Body of pancreas (tissue), 4 donors: ENCODE measurements around the gene ANKS1B. TPM values are rescaled to one million over a fixed set of nuclear protein-coding genes. Genes with fewer than 3 reads are reported as not detected.

Source experiments
- ATAC-seq: fragments of 150-250 bp; one replicate; pipeline ENCODE4 v1.9.1; 2016
- DNase-seq, 4 donors: peaks; one replicate each; pipeline ENCODE4 v3.0.0-alpha.2; 2019
- H3K27ac ChIP-seq, 4 donors: fragments of 200-600 bp; sonication (generic); 1 replicate in 3 of 4; 2 replicates in 1 of 4; pipeline versions ENCODE4 v1.5.1 to v1.6.1; 2016 to 2019; ENCODE audit warnings: mild to moderate bottlenecking in 1 of 4, mixed read lengths in 1 of 4, moderate library complexity in 1 of 4
- H3K27me3 ChIP-seq, 2 donors: fragments of 200-600 bp; sonication (generic); one replicate each; pipeline ENCODE4 v1.6.0; 2016; ENCODE audit warnings: mild to moderate bottlenecking in 1 of 2
- H3K36me3 ChIP-seq, 2 donors: fragments of 200-600 bp; sonication (generic); replicated peaks in 1 of 2; 2 replicates each; pipeline ENCODE4 v1.5.1; 2016; ENCODE audit warnings: low read depth in 2 of 2; ENCODE audit not compliant: insufficient read depth in 1 of 2
- H3K4me1 ChIP-seq: fragments of 200-600 bp; sonication (generic); one replicate; pipeline ENCODE4 v1.6.0; 2016
- H3K4me3 ChIP-seq, 2 donors: fragments of 200-600 bp; sonication (generic); 1 replicate in 1 of 2; 2 replicates in 1 of 2; pipeline ENCODE4 v1.5.1; 2016 to 2019
- H3K9me3 ChIP-seq, 3 donors: fragments of 200-600 bp; sonication (generic); 1 replicate in 2 of 3; 2 replicates in 1 of 3; pipeline ENCODE4 v1.5.1; 2016
- CTCF ChIP-seq, 7 experiments: fragments of 450-650 bp in 4 of 7; fragments of 200-600 bp in 3 of 7; sonication (generic) in 3 of 7; IDR thresholded peaks; one replicate each; pipeline ENCODE4 v1.5.1; 2016 to 2019; ENCODE audit warnings: antibody characterized with exemption in 7 of 7
- POLR2A ChIP-seq, 3 donors: fragments of 450-650 bp; IDR thresholded peaks; one replicate each; pipeline ENCODE4 v1.6.1; 2016; ENCODE audit warnings: antibody characterized with exemption in 3 of 3, mild to moderate bottlenecking in 2 of 3
- WGBS, 2 donors: methylation state at CpG; one replicate each; pipeline ENCODE4 v1.1.5; 2017; 5-methylcytosine and 5-hydroxymethylcytosine counted together
- intact Hi-C: fragments of 100-400 bp; cut with DNase I; formaldehyde crosslinking; loops from one replicate; pipeline ENCODE4 v1.15.1; 2023
- total RNA-seq, 2 donors: library from RNA; depleted of rRNA; stranded (reverse); fragments of >200 nt; gene quantifications; one replicate each; pipeline ENCODE4 v1.1.0, GENCODE V29; 2016

ANKS1B gene
- total RNA-seq, 2 donors from 2014 or later, result 2.1 to 10.2 TPM

GRCh38 chr12:99549651-99550050 lies 435.1 kb downstream of the ANKS1B start:
- Histone ChIP-seq H3K9me3 (no peaks in the 10 kb centered on the region), H3K4me3 (no peak overlapping the region), H3K27me3 (no peaks in the 10 kb centered on the region), H3K36me3 (no peaks in the 10 kb centered on the region), H3K27ac (no peak overlapping the region), H3K4me1 (no peaks in the 10 kb centered on the region)
- intact Hi-C loops, result no loop called here
- no peak for ATAC-seq
- 79 to 80% methylated on average over 5 of the region's 5 CpGs for WGBS, 2 donors
- no peak for TF ChIP-seq POLR2A (IDR thresholded peaks at IDR 0.05)
- TF ChIP-seq CTCF (IDR thresholded peaks at IDR 0.05), result no peak
- DNase-seq, result no peak

GRCh38 chr12:99549196-99549595 lies 435.5 kb downstream of the ANKS1B start:
- Histone ChIP-seq H3K4me1 (no peaks in the 10 kb centered on the region), H3K36me3 (no peaks in the 10 kb centered on the region), H3K27ac (no peak overlapping the region), H3K4me3 (no peak overlapping the region), H3K27me3 (no peaks in the 10 kb centered on the region), H3K9me3 (no peaks in the 10 kb centered on the region)
- intact Hi-C loops, result no loop called here
- no peak for DNase-seq
- no peak for TF ChIP-seq CTCF (IDR thresholded peaks at IDR 0.05)
- TF ChIP-seq POLR2A (IDR thresholded peaks at IDR 0.05), result no peak
- ATAC-seq, result no peak
- WGBS, 2 donors, result 66 to 69% methylated on average over 1 of the region's 1 CpG

- 37 to 41% methylated on average over 1 of the region's 1 CpG for WGBS, 2 donors
- H3K4me1 ChIP-seq, result no peaks in the 10 kb centered on the region
- H3K4me3 ChIP-seq, result no peak overlapping the region
- H3K27ac ChIP-seq, result no peak overlapping the region
- no peaks in the 10 kb centered on the region for H3K27me3 ChIP-seq
- no peak for DNase-seq
- H3K36me3 ChIP-seq, result no peaks in the 10 kb centered on the region
- ATAC-seq, result no peak
- intact Hi-C loops, result no loop called here
- no peaks in the 10 kb centered on the region for H3K9me3 ChIP-seq
- TF ChIP-seq POLR2A (IDR thresholded peaks at IDR 0.05), result no peak
Observed at GRCh38 chr12:99544457-99544856, 440.3 kb downstream of the ANKS1B start.

- intact Hi-C loops, result no loop called here
- H3K36me3 ChIP-seq, result no peaks in the 10 kb centered on the region
- no peaks in the 10 kb centered on the region for H3K4me1 ChIP-seq
- H3K27ac ChIP-seq, result no peak overlapping the region
- DNase-seq (no peak), ATAC-seq (no peak)
- no peak overlapping the region for H3K4me3 ChIP-seq
- peaks cover 0 to under 1% (median 0%) of the 10 kb centered on the region in 3 donors for H3K9me3 ChIP-seq
- H3K27me3 ChIP-seq, result no peaks in the 10 kb centered on the region
- WGBS, 2 donors, result 50 to 61% methylated on average over 2 of the region's 2 CpGs
- TF ChIP-seq POLR2A (IDR thresholded peaks at IDR 0.05), result no peak
- TF ChIP-seq CTCF (IDR thresholded peaks at IDR 0.05), result no peak
Observed at GRCh38 chr12:99529966-99530365, 454.8 kb downstream of the ANKS1B start.

GRCh38 chr12:99528478-99528877 lies 456.3 kb downstream of the ANKS1B start:
- intact Hi-C loops, result no loop called here
- no peak for ATAC-seq
- no peak for DNase-seq

More at GRCh38 chr12:99528478-99528877, 456.3 kb downstream of the ANKS1B start:
- H3K4me1 ChIP-seq, result no peaks in the 10 kb centered on the region
- no peaks in the 10 kb centered on the region for H3K27me3 ChIP-seq
- H3K9me3 ChIP-seq, result peaks cover 0 to 2% (median 0%) of the 10 kb centered on the region in 3 donors
- TF ChIP-seq POLR2A (IDR thresholded peaks at IDR 0.05), result no peak
- TF ChIP-seq CTCF (IDR thresholded peaks at IDR 0.05), result no peak
- H3K27ac ChIP-seq, result no peak overlapping the region
- H3K36me3 ChIP-seq, result no peaks in the 10 kb centered on the region
- no peak overlapping the region for H3K4me3 ChIP-seq
